Heart left ventricle (tissue), 13 donors: ENCODE results near the gene S100A4.

Experiments
- CTCF ChIP-seq, 12 donors: fragments of 200-600 bp; sonication (generic) in 4 of 12; IDR thresholded peaks; one replicate each; pipeline versions ENCODE4 v1.5.0 to v1.8.0; 2018 to 2022; ENCODE audit warnings: antibody characterized with exemption in 12 of 12, mild to moderate bottlenecking in 5 of 12
- POLR2A ChIP-seq, 2 donors: fragments of 450-650 bp; IDR thresholded peaks; one replicate each; pipeline ENCODE4 v1.6.1; 2017; ENCODE audit warnings: antibody characterized with exemption in 2 of 2, mild to moderate bottlenecking in 2 of 2, moderate library complexity in 2 of 2
- donor health status: ischemic (EF 13 %, LVEDD 7.1; RV severe dilation, severe dysfunction).
- donor health status: DM: no; HTN: yes; CAD: no.
- donor health status: DM: no; HTN: no; CAD: no.
- donor health status: ischemic (EF 25% LVEDD 6.9; RV normal size, moderate dysfunction).
- donor health status: ischemic (EF 25% LVEDD 5.7; RV mildly dilated, moderate dysfunction).
- donor health status: ischemic (EF 35%, LVEDD 5.7; RV mildly dilated, moderate dysfunction).
- donor health status: nonischemic (EF 11% LVEDD 7.7; RV severe dilation, severe dysfunction).
- donor health status: DM: yes; HTN: yes; CAD: no.
- donor health status: PGD.
- donor health status: ischemic (EF 29% LVEDD 5.4; RV normal size, mild dysfunction).
- donor health status: nonischemic (EF 23%, LVEDD 6.1; RV moderate dilation, normal function).

DNA sequence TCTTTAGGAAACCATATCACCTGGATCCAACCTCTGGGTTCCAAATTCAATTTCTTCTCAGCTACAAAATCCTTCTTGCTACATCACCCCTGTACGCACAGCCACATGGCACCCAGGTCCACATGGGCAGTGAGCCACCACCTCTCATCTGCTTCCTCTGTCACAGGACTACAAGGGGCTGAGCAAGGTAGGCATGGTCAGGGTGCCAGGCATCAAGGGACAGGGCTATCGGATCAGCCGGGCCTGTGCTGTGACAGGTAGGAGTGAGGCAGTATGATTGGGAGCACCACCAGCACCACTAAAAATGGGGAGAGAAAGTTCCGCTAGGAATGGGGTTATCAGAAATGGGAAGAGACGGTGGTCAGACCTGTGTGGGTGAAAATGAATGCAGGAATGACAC, 39.2 kb downstream of the S100A4 start:
- TF ChIP-seq CTCF (IDR thresholded peaks at IDR 0.05) (no peak), POLR2A (IDR thresholded peaks at IDR 0.05) (no peak)
